Ishikawa (cell line): ENCODE measurements around the gene EVX2.

ENCODE experiments used
- CEBPB ChIP-seq: IDR thresholded peaks from 2 replicates; pipeline ENCODE4 v1.6.1; 2012
- CREB1 ChIP-seq: IDR thresholded peaks from 2 replicates; pipeline ENCODE4 v1.6.1; 2012; ENCODE audit warnings: low read depth
- EGR1 ChIP-seq: IDR thresholded peaks from 2 replicates; pipeline ENCODE4 v1.6.1; 2012
- EP300 ChIP-seq: IDR thresholded peaks from 2 replicates; pipeline ENCODE4 v1.6.1; 2012; ENCODE audit warnings: borderline replicate concordance
- FOXM1 ChIP-seq: IDR thresholded peaks from 2 replicates; pipeline ENCODE4 v1.6.1; 2012; ENCODE audit warnings: low read depth, borderline replicate concordance
- NFIC ChIP-seq: IDR thresholded peaks from 2 replicates; pipeline ENCODE4 v1.6.1; 2012
- RAD21 ChIP-seq: IDR thresholded peaks from 2 replicates; pipeline ENCODE4 v1.6.1; 2012; ENCODE audit warnings: low read depth
- TAF1 ChIP-seq: IDR thresholded peaks from 2 replicates; pipeline ENCODE4 v1.6.1; 2012; ENCODE audit warnings: low read depth, mild to moderate bottlenecking
- TCF12 ChIP-seq: IDR thresholded peaks from 2 replicates; pipeline ENCODE4 v1.6.1; 2012; ENCODE audit warnings: low read depth
- TEAD4 ChIP-seq: IDR thresholded peaks from 2 replicates; pipeline ENCODE4 v1.6.1; 2012
- YY1 ChIP-seq: IDR thresholded peaks from 2 replicates; pipeline ENCODE4 v1.6.1; 2012; ENCODE audit warnings: low read depth
- ZBTB7A ChIP-seq: IDR thresholded peaks from 2 replicates; pipeline ENCODE4 v1.6.1; 2012; ENCODE audit warnings: low read depth
- TF ChIP-seq, protein P1 (sequence below): IDR thresholded peaks from 2 replicates; pipeline ENCODE4 v1.6.1; 2012
- TF ChIP-seq, protein P2 (sequence below): IDR thresholded peaks from 2 replicates; pipeline ENCODE4 v1.6.1; 2012
- TF ChIP-seq, protein P3 (sequence below): IDR thresholded peaks from 2 replicates; pipeline ENCODE4 v1.6.1; 2012; ENCODE audit warnings: low read depth, mild to moderate bottlenecking

Gene EVX2

DNA sequence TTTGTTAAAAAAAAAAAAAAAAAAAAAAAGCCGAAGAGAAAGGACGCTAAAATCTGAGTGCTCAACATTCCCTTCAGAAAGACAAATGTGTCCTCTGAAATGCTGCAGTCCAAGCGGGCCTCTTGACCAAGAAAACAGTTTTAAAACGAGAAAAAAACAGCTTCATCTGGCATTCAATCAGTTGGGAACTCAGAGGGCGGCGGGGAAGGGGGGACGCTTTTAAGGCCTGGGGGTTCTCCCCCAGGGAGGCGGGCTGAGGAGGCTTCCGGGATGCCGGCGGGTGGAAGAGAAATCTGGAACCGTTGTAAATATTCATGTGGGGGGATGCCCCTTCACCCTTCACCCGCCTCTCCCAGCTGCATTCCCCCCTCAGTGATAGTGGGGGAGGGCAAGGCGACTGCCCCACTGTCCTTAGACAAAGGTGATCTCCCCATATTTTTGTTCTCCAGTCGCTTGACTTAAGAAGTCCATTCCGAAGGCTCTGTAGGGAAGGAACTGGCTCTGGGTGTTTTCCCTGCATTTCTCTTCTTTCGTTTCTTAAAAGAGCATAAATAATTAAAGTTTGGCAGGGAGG, 20.1 kb upstream of the EVX2 start:
- TF ChIP-seq TCF12 = no peak
- TF ChIP-seq CEBPB = no peak
- TF ChIP-seq FOXM1 = no peak
- TF ChIP-seq, protein P1, sequence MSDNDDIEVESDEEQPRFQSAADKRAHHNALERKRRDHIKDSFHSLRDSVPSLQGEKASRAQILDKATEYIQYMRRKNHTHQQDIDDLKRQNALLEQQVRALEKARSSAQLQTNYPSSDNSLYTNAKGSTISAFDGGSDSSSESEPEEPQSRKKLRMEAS = no peak
- no peak for TF ChIP-seq NFIC
- TF ChIP-seq ZBTB7A = no peak
- no peak for TF ChIP-seq EP300
- TF ChIP-seq, protein P2, sequence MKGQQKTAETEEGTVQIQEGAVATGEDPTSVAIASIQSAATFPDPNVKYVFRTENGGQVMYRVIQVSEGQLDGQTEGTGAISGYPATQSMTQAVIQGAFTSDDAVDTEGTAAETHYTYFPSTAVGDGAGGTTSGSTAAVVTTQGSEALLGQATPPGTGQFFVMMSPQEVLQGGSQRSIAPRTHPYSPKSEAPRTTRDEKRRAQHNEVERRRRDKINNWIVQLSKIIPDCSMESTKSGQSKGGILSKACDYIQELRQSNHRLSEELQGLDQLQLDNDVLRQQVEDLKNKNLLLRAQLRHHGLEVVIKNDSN = no peak
- no peak for TF ChIP-seq RAD21

GRCh38 chr2:176103194-176103593, 19.4 kb upstream of the EVX2 start:
- TF ChIP-seq TEAD4 (no peak), CREB1 (no peak), YY1 (no peak), EGR1 (no peak), TAF1 (no peak), EP300 (no peak)
- TF ChIP-seq, protein P2 = no peak
- TF ChIP-seq, protein P3, sequence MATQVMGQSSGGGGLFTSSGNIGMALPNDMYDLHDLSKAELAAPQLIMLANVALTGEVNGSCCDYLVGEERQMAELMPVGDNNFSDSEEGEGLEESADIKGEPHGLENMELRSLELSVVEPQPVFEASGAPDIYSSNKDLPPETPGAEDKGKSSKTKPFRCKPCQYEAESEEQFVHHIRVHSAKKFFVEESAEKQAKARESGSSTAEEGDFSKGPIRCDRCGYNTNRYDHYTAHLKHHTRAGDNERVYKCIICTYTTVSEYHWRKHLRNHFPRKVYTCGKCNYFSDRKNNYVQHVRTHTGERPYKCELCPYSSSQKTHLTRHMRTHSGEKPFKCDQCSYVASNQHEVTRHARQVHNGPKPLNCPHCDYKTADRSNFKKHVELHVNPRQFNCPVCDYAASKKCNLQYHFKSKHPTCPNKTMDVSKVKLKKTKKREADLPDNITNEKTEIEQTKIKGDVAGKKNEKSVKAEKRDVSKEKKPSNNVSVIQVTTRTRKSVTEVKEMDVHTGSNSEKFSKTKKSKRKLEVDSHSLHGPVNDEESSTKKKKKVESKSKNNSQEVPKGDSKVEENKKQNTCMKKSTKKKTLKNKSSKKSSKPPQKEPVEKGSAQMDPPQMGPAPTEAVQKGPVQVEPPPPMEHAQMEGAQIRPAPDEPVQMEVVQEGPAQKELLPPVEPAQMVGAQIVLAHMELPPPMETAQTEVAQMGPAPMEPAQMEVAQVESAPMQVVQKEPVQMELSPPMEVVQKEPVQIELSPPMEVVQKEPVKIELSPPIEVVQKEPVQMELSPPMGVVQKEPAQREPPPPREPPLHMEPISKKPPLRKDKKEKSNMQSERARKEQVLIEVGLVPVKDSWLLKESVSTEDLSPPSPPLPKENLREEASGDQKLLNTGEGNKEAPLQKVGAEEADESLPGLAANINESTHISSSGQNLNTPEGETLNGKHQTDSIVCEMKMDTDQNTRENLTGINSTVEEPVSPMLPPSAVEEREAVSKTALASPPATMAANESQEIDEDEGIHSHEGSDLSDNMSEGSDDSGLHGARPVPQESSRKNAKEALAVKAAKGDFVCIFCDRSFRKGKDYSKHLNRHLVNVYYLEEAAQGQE = no peak

- no peak for TF ChIP-seq CREB1
- TF ChIP-seq FOXM1 = no peak
- TF ChIP-seq RAD21 = no peak
- no peak for TF ChIP-seq NFIC
- no peak for TF ChIP-seq EP300
- no peak for TF ChIP-seq YY1
- TF ChIP-seq TCF12 = no peak
- TF ChIP-seq ZBTB7A = no peak
- TF ChIP-seq TEAD4 = no peak
- TF ChIP-seq EGR1 = no peak
- TF ChIP-seq CEBPB = no peak
- TF ChIP-seq, protein P1 = no peak
- TF ChIP-seq, protein P3 = no peak
- no peak for TF ChIP-seq TAF1
- TF ChIP-seq, protein P2 = no peak
Measured at GRCh38 chr2:176102309-176102866, 18.6 kb upstream of the EVX2 start.

GRCh38 chr2:176101842-176102241, 18.1 kb upstream of the EVX2 start:
- TF ChIP-seq FOXM1 (no peak), EP300 (no peak), NFIC (no peak), YY1 (no peak), TCF12 (no peak), CEBPB (no peak)
- TF ChIP-seq, protein P3 = no peak
- TF ChIP-seq, protein P2 = no peak
